ENCODE measurements around the gene GIPC3.

Gene GIPC3

GRCh38 chr19:3573858-3574637 is 11.2 kb upstream of the GIPC3 start:
- no peak overlapping the region for H2AFZ ChIP-seq (ENCODE audit: low read depth, low read length)
- no peak for TF ChIP-seq CTCF (IDR thresholded peaks at IDR 0.05; ENCODE audit: low read depth, low read length)
- TF ChIP-seq EZH2phosphoT487 (IDR thresholded peaks at IDR 0.05; ENCODE audit: low read depth): no peak
- no peaks in the 10 kb centered on the region for H3K27me3 ChIP-seq (ENCODE audit: low read depth, low read length)
- peak overlapping the region; percentile 91 for H3K4me3 ChIP-seq (ENCODE audit: low read length)
- H3K9ac ChIP-seq (ENCODE audit: low read length): no peak overlapping the region
- H3K27ac ChIP-seq (ENCODE audit: low read length): no peak overlapping the region
- peaks cover 11% of the 10 kb centered on the region for H3K36me3 ChIP-seq (replicated peaks; ENCODE audit: low read depth, low read length)
- H3K4me2 ChIP-seq (ENCODE audit: low read length): peak overlapping the region; percentile 91
- H3K79me2 ChIP-seq (ENCODE audit: low read length): peaks cover 8% of the 10 kb centered on the region; the same call in 1 of the 2 replicates
- H3K4me1 ChIP-seq (ENCODE audit: low read length): peaks cover 10% of the 10 kb centered on the region
- no peaks in the 10 kb centered on the region for H3K9me3 ChIP-seq (ENCODE audit: insufficient read depth, low read length)
- H4K20me1 ChIP-seq (ENCODE audit: insufficient read depth, low read length): peaks cover 5% of the 10 kb centered on the region; the same call in 1 of the 2 replicates

- H4K20me1 ChIP-seq (ENCODE audit: insufficient read depth, low read length): peaks cover 5% of the 10 kb centered on the region; the same call in 1 of the 2 replicates
- peaks cover 8% of the 10 kb centered on the region; the same call in 1 of the 2 replicates for H3K79me2 ChIP-seq (ENCODE audit: low read length)
- H3K4me2 ChIP-seq (ENCODE audit: low read length): no peak overlapping the region
- H3K9me3 ChIP-seq (ENCODE audit: insufficient read depth, low read length): no peaks in the 10 kb centered on the region
- no peaks in the 10 kb centered on the region for H3K27me3 ChIP-seq (ENCODE audit: low read depth, low read length)
- peaks cover 11% of the 10 kb centered on the region for H3K36me3 ChIP-seq (replicated peaks; ENCODE audit: low read depth, low read length)
- no peak overlapping the region for H3K27ac ChIP-seq (ENCODE audit: low read length)
- H3K4me3 ChIP-seq (ENCODE audit: low read length): no peak overlapping the region
- no peak overlapping the region for H2AFZ ChIP-seq (ENCODE audit: low read depth, low read length)
- H3K4me1 ChIP-seq (ENCODE audit: low read length): peaks cover 10% of the 10 kb centered on the region
- TF ChIP-seq CTCF (IDR thresholded peaks at IDR 0.05; ENCODE audit: low read depth, low read length) (peak; percentile 64), EZH2phosphoT487 (IDR thresholded peaks at IDR 0.05; ENCODE audit: low read depth) (no peak)
- no peak overlapping the region for H3K9ac ChIP-seq (ENCODE audit: low read length)
Measured at GRCh38 chr19:3575260-3575741, 10.0 kb upstream of the GIPC3 start.

GRCh38 chr19:3575949-3576673 is 9.2 kb upstream of the GIPC3 start:
- peaks cover 11% of the 10 kb centered on the region for H3K36me3 ChIP-seq (replicated peaks; ENCODE audit: low read depth, low read length)
- no peak overlapping the region for H3K4me3 ChIP-seq (ENCODE audit: low read length)
- H3K79me2 ChIP-seq (ENCODE audit: low read length): peaks cover 8% of the 10 kb centered on the region; the same call in 1 of the 2 replicates
- H3K27ac ChIP-seq (ENCODE audit: low read length): no peak overlapping the region
- peaks cover 10% of the 10 kb centered on the region for H3K4me1 ChIP-seq (ENCODE audit: low read length)
- H4K20me1 ChIP-seq (ENCODE audit: insufficient read depth, low read length): peaks cover 5% of the 10 kb centered on the region; the same call in 1 of the 2 replicates
- no peak overlapping the region for H3K9ac ChIP-seq (ENCODE audit: low read length)
- no peaks in the 10 kb centered on the region for H3K27me3 ChIP-seq (ENCODE audit: low read depth, low read length)
- H3K9me3 ChIP-seq (ENCODE audit: insufficient read depth, low read length): no peaks in the 10 kb centered on the region
- no peak overlapping the region for H3K4me2 ChIP-seq (ENCODE audit: low read length)
- no peak for TF ChIP-seq CTCF (IDR thresholded peaks at IDR 0.05; ENCODE audit: low read depth, low read length)
- no peak for TF ChIP-seq EZH2phosphoT487 (IDR thresholded peaks at IDR 0.05; ENCODE audit: low read depth)
- H2AFZ ChIP-seq (ENCODE audit: low read depth, low read length): no peak overlapping the region
